ENCODE results near the gene AGBL3.
"Not testable (repeated sequence)": the region's sequence is repeated elsewhere in the genome, so short reads cannot be mapped to it uniquely, and the experiment has no call there.

The AGBL3 gene

GRCh38 chr7:135169964-135170273 is 183.6 kb downstream of the AGBL3 start:
- Histone ChIP-seq H3K27ac (ENCODE audit: insufficient read depth, low read length, poor library complexity, severe bottlenecking) (peak overlapping the region; percentile 96), H3K4me1 (ENCODE audit: control insufficient read depth, insufficient read depth, low read length, poor library complexity, severe bottlenecking) (peaks cover 13% of the 10 kb centered on the region), H3K9me3 (ENCODE audit: control insufficient read depth, low read length) (no peaks in the 10 kb centered on the region), H3K27me3 (replicated peaks; ENCODE audit: control insufficient read depth, insufficient read depth, low read length, poor library complexity, severe bottlenecking) (no peaks in the 10 kb centered on the region), H3K4me3 (ENCODE audit: insufficient read depth, low read depth, low read length, poor library complexity, severe bottlenecking) (peak overlapping the region; percentile 75), H3K36me3 (ENCODE audit: control insufficient read depth, insufficient read depth, low read length) (peaks cover 17% of the 10 kb centered on the region)
- DNase-seq: no peak

DNA sequence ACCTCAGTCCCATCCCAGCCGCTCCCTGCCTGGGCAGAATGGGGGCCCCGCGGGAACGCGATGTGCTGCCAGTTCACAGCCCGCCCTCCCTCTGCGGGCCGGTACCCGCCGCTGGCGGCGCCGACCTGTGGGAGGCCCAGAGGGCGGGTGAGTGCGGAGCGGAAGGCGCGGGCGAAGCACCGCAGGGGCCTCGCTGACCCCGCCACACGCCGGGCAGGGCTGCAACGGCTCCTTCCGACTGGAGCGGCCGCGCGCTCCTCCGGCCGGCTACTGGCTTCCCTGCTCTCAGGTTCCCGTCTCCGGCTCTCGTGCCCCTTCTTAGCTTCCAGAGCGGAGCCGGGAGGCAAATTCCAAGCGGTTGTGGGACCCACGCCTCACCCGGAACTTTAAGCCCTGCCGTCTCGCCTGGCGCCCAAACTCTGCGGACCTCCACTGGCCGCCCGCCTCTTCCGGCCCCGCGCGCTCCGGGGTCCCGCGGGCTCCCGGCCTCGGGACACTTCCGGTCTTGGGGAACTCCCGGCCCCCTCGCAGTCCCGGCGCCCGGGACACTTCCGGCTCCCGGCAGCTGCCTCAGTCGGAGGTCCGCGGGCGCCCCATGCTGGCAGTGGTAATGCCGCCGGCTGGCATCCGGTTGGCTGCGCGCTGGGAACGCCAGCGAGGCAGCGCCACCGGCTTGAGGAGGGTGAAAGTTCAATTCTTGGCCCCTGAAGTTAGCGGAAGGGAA is 184.1 kb downstream of the AGBL3 start, which contains the start of gene CYREN:
Gene CYREN (minus strand): TSS at position 434 of the 724 bp plus-strand sequence. CDS start 1,785 bp downstream, outside the sequence.
- peak within 1 kb of the TSS; percentile 75 for H3K4me3 ChIP-seq (ENCODE audit: insufficient read depth, low read depth, low read length, poor library complexity, severe bottlenecking)
- no peaks in the 10 kb centered on the region for H3K27me3 ChIP-seq (replicated peaks; ENCODE audit: control insufficient read depth, insufficient read depth, low read length, poor library complexity, severe bottlenecking)
- DNase-seq: peak; percentile 77 to 84 (median 82)
- peaks cover 13% of the 10 kb centered on the region for H3K4me1 ChIP-seq (ENCODE audit: control insufficient read depth, insufficient read depth, low read length, poor library complexity, severe bottlenecking)
- peaks cover 16% of the 10 kb centered on the region for H3K36me3 ChIP-seq (ENCODE audit: control insufficient read depth, insufficient read depth, low read length)
- no peaks in the 10 kb centered on the region for H3K9me3 ChIP-seq (ENCODE audit: control insufficient read depth, low read length)
- peak within 1 kb of the TSS; percentile 96 for H3K27ac ChIP-seq (ENCODE audit: insufficient read depth, low read length, poor library complexity, severe bottlenecking)

- Histone ChIP-seq H3K36me3 (ENCODE audit: control insufficient read depth, insufficient read depth, low read length) (peaks cover 11% of the 10 kb centered on the region), H3K4me3 (ENCODE audit: insufficient read depth, low read depth, low read length, poor library complexity, severe bottlenecking) (peak overlapping the region; percentile 75), H3K4me1 (ENCODE audit: control insufficient read depth, insufficient read depth, low read length, poor library complexity, severe bottlenecking) (peaks cover 13% of the 10 kb centered on the region), H3K27ac (ENCODE audit: insufficient read depth, low read length, poor library complexity, severe bottlenecking) (peak overlapping the region; percentile 96)
- H3K27me3 ChIP-seq (replicated peaks; ENCODE audit: control insufficient read depth, insufficient read depth, low read length, poor library complexity, severe bottlenecking); H3K9me3 ChIP-seq (ENCODE audit: control insufficient read depth, low read length); DNase-seq: not testable (repeated sequence)
These were observed 184.7 kb downstream of the AGBL3 start for GRCh38 chr7:135170998-135171481.

DNA sequence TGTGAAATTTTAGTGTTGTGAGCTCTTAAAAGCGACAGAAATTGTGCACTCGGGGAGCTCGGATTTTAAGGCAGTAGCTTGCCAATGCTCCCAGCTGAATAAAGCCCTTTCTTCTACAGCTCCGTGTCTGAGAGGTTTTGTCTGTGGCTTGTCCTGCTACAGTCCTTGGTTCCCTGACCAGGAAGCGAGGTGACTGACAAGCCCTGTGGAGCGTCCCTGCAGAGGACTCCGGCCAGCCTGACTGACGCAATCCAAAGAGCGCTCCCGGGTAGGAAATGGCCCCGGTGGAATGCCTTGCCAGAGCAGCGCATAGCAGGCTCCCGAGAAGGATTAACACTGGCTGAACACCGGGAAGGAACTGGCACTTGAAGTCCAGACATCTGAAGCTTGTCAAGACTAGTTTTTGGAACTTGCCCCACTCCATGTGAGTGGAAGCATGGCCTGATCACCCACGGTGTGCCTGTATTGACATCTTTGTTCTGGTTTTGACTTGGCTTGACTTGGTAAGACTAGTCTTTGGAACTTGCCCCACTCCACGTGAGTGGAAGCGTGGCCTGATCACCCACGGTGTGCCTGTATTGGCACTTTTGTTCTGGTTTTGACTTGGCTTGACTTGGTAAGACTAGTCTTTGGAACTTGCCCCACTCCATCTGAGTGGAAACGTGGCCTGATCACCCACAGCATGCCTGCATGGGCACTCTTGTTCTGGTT is 185.4 kb downstream of the AGBL3 start:
- Histone ChIP-seq H3K4me1 (ENCODE audit: control insufficient read depth, insufficient read depth, low read length, poor library complexity, severe bottlenecking) (peaks cover 13% of the 10 kb centered on the region), H3K27ac (ENCODE audit: insufficient read depth, low read length, poor library complexity, severe bottlenecking) (peak overlapping the region; percentile 96), H3K36me3 (ENCODE audit: control insufficient read depth, insufficient read depth, low read length) (peaks cover 11% of the 10 kb centered on the region)
- DNase-seq; H3K9me3 ChIP-seq (ENCODE audit: control insufficient read depth, low read length); H3K4me3 ChIP-seq (ENCODE audit: insufficient read depth, low read depth, low read length, poor library complexity, severe bottlenecking); H3K27me3 ChIP-seq (replicated peaks; ENCODE audit: control insufficient read depth, insufficient read depth, low read length, poor library complexity, severe bottlenecking): not testable (repeated sequence)

GRCh38 chr7:135173916-135174315 is 187.6 kb downstream of the AGBL3 start:
- not testable (repeated sequence) for H3K9me3 ChIP-seq (ENCODE audit: control insufficient read depth, low read length); H3K4me1 ChIP-seq (ENCODE audit: control insufficient read depth, insufficient read depth, low read length, poor library complexity, severe bottlenecking); H3K27me3 ChIP-seq (replicated peaks; ENCODE audit: control insufficient read depth, insufficient read depth, low read length, poor library complexity, severe bottlenecking); H3K36me3 ChIP-seq (ENCODE audit: control insufficient read depth, insufficient read depth, low read length); H3K4me3 ChIP-seq (ENCODE audit: insufficient read depth, low read depth, low read length, poor library complexity, severe bottlenecking); H3K27ac ChIP-seq (ENCODE audit: insufficient read depth, low read length, poor library complexity, severe bottlenecking); DNase-seq

GRCh38 chr7:135174941-135175340 is 188.6 kb downstream of the AGBL3 start:
- Histone ChIP-seq H3K27me3 (replicated peaks; ENCODE audit: control insufficient read depth, insufficient read depth, low read length, poor library complexity, severe bottlenecking) (no peaks in the 10 kb centered on the region), H3K36me3 (ENCODE audit: control insufficient read depth, insufficient read depth, low read length) (no peaks in the 10 kb centered on the region), H3K9me3 (ENCODE audit: control insufficient read depth, low read length) (peaks cover 4% of the 10 kb centered on the region), H3K4me3 (ENCODE audit: insufficient read depth, low read depth, low read length, poor library complexity, severe bottlenecking) (no peak overlapping the region), H3K4me1 (ENCODE audit: control insufficient read depth, insufficient read depth, low read length, poor library complexity, severe bottlenecking) (no peaks in the 10 kb centered on the region), H3K27ac (ENCODE audit: insufficient read depth, low read length, poor library complexity, severe bottlenecking) (no peak overlapping the region)
- no peak for DNase-seq

GRCh38 chr7:135175931-135176330 is 189.6 kb downstream of the AGBL3 start:
- peaks cover 7% of the 10 kb centered on the region for H3K9me3 ChIP-seq (ENCODE audit: control insufficient read depth, low read length)
- no peak overlapping the region for H3K27ac ChIP-seq (ENCODE audit: insufficient read depth, low read length, poor library complexity, severe bottlenecking)
- H3K36me3 ChIP-seq (ENCODE audit: control insufficient read depth, insufficient read depth, low read length): peaks cover 3% of the 10 kb centered on the region
- no peaks in the 10 kb centered on the region for H3K27me3 ChIP-seq (replicated peaks; ENCODE audit: control insufficient read depth, insufficient read depth, low read length, poor library complexity, severe bottlenecking)
- H3K4me3 ChIP-seq (ENCODE audit: insufficient read depth, low read depth, low read length, poor library complexity, severe bottlenecking): no peak overlapping the region
- DNase-seq: no peak
- H3K4me1 ChIP-seq (ENCODE audit: control insufficient read depth, insufficient read depth, low read length, poor library complexity, severe bottlenecking): no peaks in the 10 kb centered on the region

- Histone ChIP-seq H3K9me3 (ENCODE audit: control insufficient read depth, low read length) (peaks cover 19% of the 10 kb centered on the region), H3K27ac (ENCODE audit: insufficient read depth, low read length, poor library complexity, severe bottlenecking) (no peak overlapping the region), H3K4me1 (ENCODE audit: control insufficient read depth, insufficient read depth, low read length, poor library complexity, severe bottlenecking) (no peaks in the 10 kb centered on the region), H3K4me3 (ENCODE audit: insufficient read depth, low read depth, low read length, poor library complexity, severe bottlenecking) (no peak overlapping the region), H3K27me3 (replicated peaks; ENCODE audit: control insufficient read depth, insufficient read depth, low read length, poor library complexity, severe bottlenecking) (no peaks in the 10 kb centered on the region), H3K36me3 (ENCODE audit: control insufficient read depth, insufficient read depth, low read length) (peaks cover 3% of the 10 kb centered on the region)
- no peak for DNase-seq
These were observed 190.9 kb downstream of the AGBL3 start for GRCh38 chr7:135177028-135177696.

DNA sequence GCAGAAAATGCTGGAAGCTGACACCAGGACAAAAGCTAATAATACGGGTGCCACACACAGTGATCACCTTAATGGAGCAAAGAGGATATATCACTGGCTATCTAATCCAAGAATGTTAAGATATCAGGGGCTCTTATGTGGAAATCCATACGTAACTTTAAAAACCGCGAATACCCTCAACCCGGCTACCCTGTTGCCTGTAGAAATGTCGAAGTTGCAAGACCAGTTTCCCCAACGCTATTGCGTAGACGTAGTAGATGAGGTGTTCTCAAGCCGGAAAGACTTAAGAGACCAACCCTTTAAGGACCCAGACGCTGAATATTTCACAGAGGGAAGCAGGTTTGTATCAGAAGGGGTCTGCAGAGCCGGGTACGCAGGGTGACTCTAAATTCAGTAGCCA is 192.1 kb downstream of the AGBL3 start:
- peaks cover 11% of the 10 kb centered on the region for H3K36me3 ChIP-seq (ENCODE audit: control insufficient read depth, insufficient read depth, low read length)
- H3K27ac ChIP-seq (ENCODE audit: insufficient read depth, low read length, poor library complexity, severe bottlenecking): no peak overlapping the region
- no peak for DNase-seq

More for the DNA sequence above, 192.1 kb downstream of the AGBL3 start:
- H3K4me3 ChIP-seq (ENCODE audit: insufficient read depth, low read depth, low read length, poor library complexity, severe bottlenecking): no peak overlapping the region
- H3K27me3 ChIP-seq (replicated peaks; ENCODE audit: control insufficient read depth, insufficient read depth, low read length, poor library complexity, severe bottlenecking): no peaks in the 10 kb centered on the region
- H3K9me3 ChIP-seq (ENCODE audit: control insufficient read depth, low read length): peaks cover 30% of the 10 kb centered on the region
- H3K4me1 ChIP-seq (ENCODE audit: control insufficient read depth, insufficient read depth, low read length, poor library complexity, severe bottlenecking): no peaks in the 10 kb centered on the region

Data from effector memory CD4-positive, alpha-beta T cell (primary cell).